Mesodermal cell (in vitro differentiated cells): Measurements from ENCODE around the gene DUSP10.

Experiments used
- H3K27ac ChIP-seq: 2 replicates; pipeline ENCODE4 v1.7.0; 2013; ENCODE audit warnings: mild to moderate bottlenecking, low read depth, low read length, moderate library complexity; ENCODE audit not compliant: severe bottlenecking
- H3K36me3 ChIP-seq: 2 replicates; pipeline ENCODE4 v1.7.1; 2013; ENCODE audit warnings: mild to moderate bottlenecking, low read length, moderate library complexity; ENCODE audit not compliant: control insufficient read depth, insufficient read depth
- H3K4me1 ChIP-seq: one replicate; pipeline ENCODE4 v1.7.1; 2013; ENCODE audit warnings: mild to moderate bottlenecking, low read length; ENCODE audit not compliant: insufficient read depth, control insufficient read depth, poor library complexity, severe bottlenecking
- H3K4me3 ChIP-seq: 2 replicates; pipeline ENCODE4 v1.7.0; 2013; ENCODE audit warnings: low read length, control low read depth, mild to moderate bottlenecking; ENCODE audit not compliant: insufficient read depth, poor library complexity, severe bottlenecking; ENCODE audit errors: extremely low read depth
- H3K9me3 ChIP-seq: 2 replicates; pipeline ENCODE4 v1.7.1; 2013; ENCODE audit warnings: mild to moderate bottlenecking, low read length, moderate library complexity; ENCODE audit not compliant: control insufficient read depth
- WGBS, 2 experiments: methylation state at CpG; one replicate each; pipeline ENCODE4 v1.1.5; 2013; ENCODE audit warnings: missing lambda C conversion rate in 2 of 2; ENCODE audit not compliant: insufficient coverage in 2 of 2; 5-methylcytosine and 5-hydroxymethylcytosine counted together

The DUSP10 gene

DNA sequence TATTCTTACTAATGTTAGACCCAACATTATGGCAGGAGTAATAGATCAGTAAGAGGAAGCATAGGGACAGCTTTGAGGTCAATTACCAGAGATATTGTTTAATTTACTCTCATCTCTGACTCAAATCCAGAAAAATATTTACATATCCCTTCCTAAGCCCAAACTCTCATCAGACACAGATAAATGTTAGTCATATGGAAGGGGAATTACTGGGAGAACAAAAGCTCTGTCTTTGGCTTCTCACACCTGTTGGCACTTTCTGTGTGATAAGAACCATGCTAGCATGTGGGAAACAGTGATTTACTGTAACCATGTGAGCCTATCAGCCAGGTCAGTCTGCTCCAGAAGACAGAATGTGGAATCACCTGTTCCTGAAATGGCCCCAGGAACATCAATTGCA lies 72.4 kb downstream of the DUSP10 start:
- H3K4me3 ChIP-seq, result no peak overlapping the region
- no peaks in the 10 kb centered on the region for H3K9me3 ChIP-seq
- H3K4me1 ChIP-seq, result peaks cover 10% of the 10 kb centered on the region

DNA sequence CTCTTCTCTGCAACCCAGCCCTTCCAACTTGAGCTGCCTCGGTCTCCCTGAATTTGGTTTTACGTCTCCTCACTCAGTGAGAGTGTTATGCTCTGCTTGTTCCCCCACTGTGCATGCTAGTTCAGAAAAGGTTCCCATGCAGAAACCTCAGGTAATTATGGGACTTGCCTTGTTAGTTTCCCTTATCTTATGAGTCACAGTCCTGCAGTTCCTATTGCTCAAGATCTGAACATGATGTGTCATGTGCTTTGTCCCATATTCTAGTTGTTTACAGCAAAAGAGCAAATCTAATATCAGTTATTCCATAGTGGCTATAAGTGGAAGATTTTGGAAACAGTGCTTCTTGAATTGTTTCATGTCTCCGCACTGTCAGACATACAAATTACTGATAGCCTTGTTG lies 74.4 kb downstream of the DUSP10 start:
- Histone ChIP-seq H3K36me3 (no peaks in the 10 kb centered on the region), H3K27ac (no peak overlapping the region), H3K4me3 (no peak overlapping the region), H3K4me1 (peaks cover 10% of the 10 kb centered on the region), H3K9me3 (no peaks in the 10 kb centered on the region)
- WGBS, 2 experiments, result 100% methylated on average over 2 of the region's 3 CpGs

More for the DNA sequence above, 72.4 kb downstream of the DUSP10 start:
- no peak overlapping the region for H3K27ac ChIP-seq
- no peaks in the 10 kb centered on the region for H3K36me3 ChIP-seq

DNA sequence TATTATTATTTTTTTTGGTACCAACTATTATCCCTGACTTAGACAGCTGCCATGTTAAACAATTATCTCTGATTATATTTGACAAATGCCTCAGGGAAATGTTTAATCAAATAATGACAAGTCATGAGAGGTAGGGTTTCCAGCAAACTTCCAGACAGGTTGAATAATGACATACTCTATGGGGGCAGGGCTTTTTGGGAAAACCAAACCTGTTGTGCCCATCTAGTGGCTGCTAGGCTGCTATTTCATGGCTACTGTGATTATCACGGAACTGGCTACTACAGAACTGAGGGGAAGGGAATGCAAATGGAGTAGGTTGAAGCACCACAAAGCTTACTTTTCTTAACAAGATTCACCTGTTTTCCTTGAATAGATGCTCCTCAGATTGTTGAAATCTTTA lies 77.6 kb downstream of the DUSP10 start:
- Histone ChIP-seq H3K9me3 (no peaks in the 10 kb centered on the region), H3K36me3 (no peaks in the 10 kb centered on the region), H3K4me1 (peaks cover 10% of the 10 kb centered on the region), H3K27ac (no peak overlapping the region), H3K4me3 (no peak overlapping the region)
- 60% methylated on average over 1 of the region's 1 CpG; no CpG with 5 or more reads in 1 of the 2 experiments for WGBS, 2 experiments

DNA sequence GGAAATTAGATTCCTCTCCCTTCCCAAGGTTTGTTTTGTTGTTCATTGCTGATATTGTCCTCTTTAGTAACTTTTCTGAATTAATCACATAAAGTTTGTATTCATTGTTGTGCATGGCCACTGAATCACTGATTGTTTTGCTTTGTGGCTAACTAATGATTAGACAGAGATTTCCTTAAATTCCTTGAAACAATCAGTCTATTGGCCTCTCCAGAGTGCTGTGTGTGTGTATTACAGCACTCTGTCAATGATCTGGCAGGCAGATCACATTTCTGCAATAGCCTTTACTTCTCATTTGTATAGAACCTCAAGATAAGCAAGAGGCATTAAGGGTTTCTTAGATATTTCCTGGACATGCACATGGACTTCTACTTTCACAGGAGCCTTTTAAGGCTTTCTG lies 78.6 kb downstream of the DUSP10 start:
- no peaks in the 10 kb centered on the region for H3K9me3 ChIP-seq
- peaks cover 10% of the 10 kb centered on the region for H3K4me1 ChIP-seq
- no peaks in the 10 kb centered on the region for H3K36me3 ChIP-seq
- H3K4me3 ChIP-seq, result no peak overlapping the region
- H3K27ac ChIP-seq, result no peak overlapping the region

DNA sequence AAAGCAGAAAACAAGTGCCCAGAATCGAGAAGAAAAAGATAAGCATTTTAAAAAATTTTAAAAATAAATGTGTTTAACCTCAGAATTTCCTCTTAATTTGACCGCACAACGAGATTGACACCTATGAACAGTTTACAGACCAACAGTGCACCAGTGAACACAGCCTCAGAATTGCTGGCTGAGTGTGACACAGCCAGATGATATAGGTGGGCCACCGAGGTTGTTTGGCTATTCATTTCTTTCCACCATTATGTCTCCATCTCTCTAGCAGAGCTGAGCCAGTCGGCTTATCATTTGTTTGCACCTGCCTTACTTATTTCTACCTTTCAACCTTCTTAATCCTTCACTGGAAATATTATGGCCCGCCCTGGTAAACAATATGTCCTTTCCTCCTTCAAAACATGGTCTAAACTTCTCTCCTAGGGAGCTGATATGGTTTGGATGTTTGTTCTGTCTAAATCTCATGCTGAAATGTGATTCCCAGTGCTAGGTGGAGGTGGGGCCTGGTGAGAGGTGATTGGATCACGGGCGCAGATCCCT lies 86.1 kb downstream of the DUSP10 start:
- H3K27ac ChIP-seq, result no peak overlapping the region
- H3K9me3 ChIP-seq, result no peaks in the 10 kb centered on the region
- H3K4me3 ChIP-seq, result no peak overlapping the region
- WGBS, 2 experiments, result 92 to 95% methylated on average over 5 to 6 of the region's 8 CpGs
- no peaks in the 10 kb centered on the region for H3K4me1 ChIP-seq
- H3K36me3 ChIP-seq, result no peaks in the 10 kb centered on the region
